Transverse colon (tissue), 3 donors: Measurements from ENCODE around the gene KCNIP3.
A peak's percentile ranks its signal among the peaks of the same experiment; 100 is the strongest.

Source experiments
- CTCF ChIP-seq, 5 experiments: fragments of 200-600 bp in 3 of 5; fragments of 450-650 bp in 2 of 5; sonication (generic) in 3 of 5; IDR thresholded peaks; 1 replicate in 2 of 5; 2 replicates in 3 of 5; pipeline ENCODE4 v1.5.1; 2016 to 2017; ENCODE audit warnings: antibody characterized with exemption in 5 of 5, inconsistent platforms in 3 of 5, mild to moderate bottlenecking in 2 of 5, moderate library complexity in 1 of 5
- EP300 ChIP-seq: sonication (generic); formaldehyde crosslinking; IDR thresholded peaks from one replicate; pipeline ENCODE4 v1.6.1; 2017; ENCODE audit warnings: antibody characterized with exemption, low read depth
- POLR2A ChIP-seq: fragments of 450-650 bp; IDR thresholded peaks from one replicate; pipeline ENCODE4 v1.6.1; 2016; ENCODE audit warnings: antibody characterized with exemption, mild to moderate bottlenecking, moderate library complexity

- TF ChIP-seq POLR2A, result no peak
- no peak for TF ChIP-seq EP300
- TF ChIP-seq CTCF (IDR thresholded peaks at IDR 0.05), result peak in 2 of 5 experiments; percentile 12 to 16
Observed at GRCh38 chr2:95379371-95379831, 82.3 kb downstream of the KCNIP3 start.
